Measurements from ENCODE around the gene ENOSF1.

ENOSF1 gene

DNA sequence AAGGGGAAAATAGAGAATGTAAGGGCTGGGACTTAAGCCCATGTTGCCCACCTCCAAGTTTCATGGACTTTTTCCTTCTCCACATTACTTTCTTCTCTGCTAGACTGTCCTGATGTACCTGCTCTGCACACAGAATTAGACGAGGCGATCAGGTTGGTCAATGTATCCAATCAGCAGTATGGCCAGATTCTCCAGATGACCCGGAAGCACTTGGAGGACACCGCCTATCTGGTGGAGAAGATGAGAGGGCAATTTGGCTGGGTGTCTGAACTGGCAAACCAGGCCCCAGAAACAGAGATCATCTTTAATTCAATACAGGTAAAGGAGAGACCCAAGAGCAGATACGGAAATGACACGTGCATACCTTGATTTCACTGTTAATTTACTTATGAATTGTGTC, 71.2 kb downstream of the ENOSF1 start:
- Histone ChIP-seq H3K79me2 (ENCODE audit: insufficient read depth, low read length) (no peaks in the 10 kb centered on the region), H3K27ac (ENCODE audit: low read length) (no peak overlapping the region), H4K20me1 (ENCODE audit: insufficient read depth, low read length) (no peaks in the 10 kb centered on the region), H3K4me1 (ENCODE audit: insufficient read depth, low read length) (peaks cover 4% of the 10 kb centered on the region), H3K4me3 (ENCODE audit: low read depth in 1 of 2, low read length in 2 of 2) (no peak overlapping the region), H3K27me3 (ENCODE audit: insufficient read depth, low read length, poor library complexity) (no peaks in the 10 kb centered on the region), H3K9me3 (ENCODE audit: insufficient read depth, low read length, severe bottlenecking) (no peaks in the 10 kb centered on the region), H2AFZ (ENCODE audit: low read depth, low read length) (no peak overlapping the region), H3K9ac (ENCODE audit: low read depth, low read length) (no peak overlapping the region), H3K4me2 (ENCODE audit: insufficient read depth, low read length) (no peak overlapping the region), H3K36me3 (ENCODE audit: insufficient read depth, low read length) (no peaks in the 10 kb centered on the region)
- DNase-seq = no peak
- no peak for TF ChIP-seq EZH2 (IDR thresholded peaks at IDR 0.05; ENCODE audit: borderline replicate concordance, low read depth, low read length, severe bottlenecking)
- TF ChIP-seq, protein P1, sequence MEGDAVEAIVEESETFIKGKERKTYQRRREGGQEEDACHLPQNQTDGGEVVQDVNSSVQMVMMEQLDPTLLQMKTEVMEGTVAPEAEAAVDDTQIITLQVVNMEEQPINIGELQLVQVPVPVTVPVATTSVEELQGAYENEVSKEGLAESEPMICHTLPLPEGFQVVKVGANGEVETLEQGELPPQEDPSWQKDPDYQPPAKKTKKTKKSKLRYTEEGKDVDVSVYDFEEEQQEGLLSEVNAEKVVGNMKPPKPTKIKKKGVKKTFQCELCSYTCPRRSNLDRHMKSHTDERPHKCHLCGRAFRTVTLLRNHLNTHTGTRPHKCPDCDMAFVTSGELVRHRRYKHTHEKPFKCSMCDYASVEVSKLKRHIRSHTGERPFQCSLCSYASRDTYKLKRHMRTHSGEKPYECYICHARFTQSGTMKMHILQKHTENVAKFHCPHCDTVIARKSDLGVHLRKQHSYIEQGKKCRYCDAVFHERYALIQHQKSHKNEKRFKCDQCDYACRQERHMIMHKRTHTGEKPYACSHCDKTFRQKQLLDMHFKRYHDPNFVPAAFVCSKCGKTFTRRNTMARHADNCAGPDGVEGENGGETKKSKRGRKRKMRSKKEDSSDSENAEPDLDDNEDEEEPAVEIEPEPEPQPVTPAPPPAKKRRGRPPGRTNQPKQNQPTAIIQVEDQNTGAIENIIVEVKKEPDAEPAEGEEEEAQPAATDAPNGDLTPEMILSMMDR (IDR thresholded peaks at IDR 0.05; ENCODE audit: borderline replicate concordance, extremely low read depth, low read length, poor library complexity, severe bottlenecking) = no peak
- ATAC-seq (ENCODE audit: insufficient read depth, low read depth) = no peak

DNA sequence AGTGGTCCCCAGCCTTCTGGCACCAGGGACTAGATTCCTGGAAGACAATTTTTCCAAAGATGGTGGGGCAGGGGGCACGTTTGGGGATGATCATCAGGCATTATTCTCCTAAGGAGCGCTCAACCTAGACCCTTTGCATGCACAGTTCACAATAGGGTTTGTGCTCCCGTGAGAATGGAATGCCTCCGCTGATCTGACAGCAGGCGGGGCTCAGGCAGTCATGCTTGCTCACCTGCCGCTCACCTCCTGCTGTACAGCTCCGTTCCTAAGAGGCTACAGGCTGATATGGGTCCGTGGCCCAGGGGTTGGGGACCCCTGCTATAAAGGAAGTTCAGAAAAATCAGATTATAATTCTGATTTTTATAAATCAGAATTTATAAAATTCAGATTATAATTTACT, 77.3 kb downstream of the ENOSF1 start:
- H3K9ac ChIP-seq (ENCODE audit: low read depth, low read length) = no peak overlapping the region
- H3K79me2 ChIP-seq (ENCODE audit: insufficient read depth, low read length) = no peaks in the 10 kb centered on the region
- H3K36me3 ChIP-seq (ENCODE audit: insufficient read depth, low read length) = no peaks in the 10 kb centered on the region
- ATAC-seq (ENCODE audit: insufficient read depth, low read depth) = no peak
- no peak overlapping the region for H3K4me2 ChIP-seq (ENCODE audit: insufficient read depth, low read length)
- H2AFZ ChIP-seq (ENCODE audit: low read depth, low read length) = no peak overlapping the region
- no peaks in the 10 kb centered on the region for H3K4me1 ChIP-seq (ENCODE audit: insufficient read depth, low read length)
- TF ChIP-seq, protein P1 (IDR thresholded peaks at IDR 0.05; ENCODE audit: borderline replicate concordance, extremely low read depth, low read length, poor library complexity, severe bottlenecking) = no peak
- TF ChIP-seq EZH2 (IDR thresholded peaks at IDR 0.05; ENCODE audit: borderline replicate concordance, low read depth, low read length, severe bottlenecking) = no peak
- H3K4me3 ChIP-seq (ENCODE audit: low read depth in 1 of 2, low read length in 2 of 2) = no peak overlapping the region
- no peaks in the 10 kb centered on the region for H4K20me1 ChIP-seq (ENCODE audit: insufficient read depth, low read length)
- no peaks in the 10 kb centered on the region for H3K9me3 ChIP-seq (ENCODE audit: insufficient read depth, low read length, severe bottlenecking)
- H3K27ac ChIP-seq (ENCODE audit: low read length) = no peak overlapping the region
- no peak for DNase-seq
- H3K27me3 ChIP-seq (ENCODE audit: insufficient read depth, low read length, poor library complexity) = no peaks in the 10 kb centered on the region

DNA sequence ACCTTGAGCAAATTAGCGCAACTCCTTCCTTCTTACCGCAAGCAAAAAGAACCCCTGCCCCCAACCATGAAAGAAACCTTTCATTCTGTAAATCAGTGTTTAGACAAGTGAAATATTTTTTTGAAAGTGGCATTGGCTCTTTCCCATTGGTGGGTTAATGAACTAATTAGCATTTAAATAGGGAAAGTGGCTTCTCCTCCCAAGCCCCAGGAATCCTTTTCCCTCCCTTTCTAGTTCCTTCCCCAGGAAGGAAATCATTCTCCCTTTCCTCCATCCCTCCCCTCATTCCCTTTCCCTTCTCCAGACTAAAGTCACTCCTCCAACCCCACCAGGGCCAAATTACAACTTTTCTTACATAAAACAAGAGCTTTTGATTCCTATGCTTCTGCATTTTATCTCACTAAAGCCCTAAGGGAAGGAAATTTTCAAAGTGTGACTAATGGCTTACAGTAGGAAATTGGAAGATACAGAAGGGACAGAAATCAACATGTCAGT, 77.8 kb downstream of the ENOSF1 start:
- no peaks in the 10 kb centered on the region for H3K36me3 ChIP-seq (ENCODE audit: insufficient read depth, low read length)
- H3K79me2 ChIP-seq (ENCODE audit: insufficient read depth, low read length) = no peaks in the 10 kb centered on the region
- no peaks in the 10 kb centered on the region for H3K9me3 ChIP-seq (ENCODE audit: insufficient read depth, low read length, severe bottlenecking)
- H3K4me1 ChIP-seq (ENCODE audit: insufficient read depth, low read length) = no peaks in the 10 kb centered on the region
- no peak overlapping the region for H3K4me3 ChIP-seq (ENCODE audit: low read depth in 1 of 2, low read length in 2 of 2)
- H4K20me1 ChIP-seq (ENCODE audit: insufficient read depth, low read length) = no peaks in the 10 kb centered on the region
- TF ChIP-seq EZH2 (IDR thresholded peaks at IDR 0.05; ENCODE audit: borderline replicate concordance, low read depth, low read length, severe bottlenecking) = no peak
- TF ChIP-seq, protein P1 (IDR thresholded peaks at IDR 0.05; ENCODE audit: borderline replicate concordance, extremely low read depth, low read length, poor library complexity, severe bottlenecking) = no peak
- H3K9ac ChIP-seq (ENCODE audit: low read depth, low read length) = no peak overlapping the region
- no peak overlapping the region for H2AFZ ChIP-seq (ENCODE audit: low read depth, low read length)
- H3K27ac ChIP-seq (ENCODE audit: low read length) = no peak overlapping the region
- no peaks in the 10 kb centered on the region for H3K27me3 ChIP-seq (ENCODE audit: insufficient read depth, low read length, poor library complexity)
- DNase-seq (no peak), ATAC-seq (ENCODE audit: insufficient read depth, low read depth) (no peak)
- H3K4me2 ChIP-seq (ENCODE audit: insufficient read depth, low read length) = no peak overlapping the region

DNA sequence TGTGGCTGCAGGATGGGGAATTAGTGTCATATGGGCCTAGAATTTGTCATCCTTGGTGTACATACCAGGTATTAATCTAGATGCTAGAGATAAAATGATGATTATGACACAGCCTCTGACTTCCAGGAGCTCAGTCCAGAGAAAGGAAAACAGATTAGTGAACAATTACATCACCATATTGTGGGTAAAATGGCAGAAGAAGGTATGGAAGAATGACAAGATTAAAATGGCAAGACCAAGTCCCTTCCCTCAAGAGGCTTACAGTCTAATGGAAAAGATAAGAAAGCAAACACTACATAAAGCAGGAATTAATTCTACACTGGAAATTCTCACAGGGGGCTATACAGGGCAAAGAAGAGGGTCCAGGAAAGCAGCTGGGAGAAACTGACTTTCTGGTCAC, 80.9 kb downstream of the ENOSF1 start:
- Histone ChIP-seq H4K20me1 (ENCODE audit: insufficient read depth, low read length) (no peaks in the 10 kb centered on the region), H3K79me2 (ENCODE audit: insufficient read depth, low read length) (no peaks in the 10 kb centered on the region), H3K4me2 (ENCODE audit: insufficient read depth, low read length) (no peak overlapping the region), H3K4me1 (ENCODE audit: insufficient read depth, low read length) (no peaks in the 10 kb centered on the region), H3K27ac (ENCODE audit: low read length) (no peak overlapping the region), H3K36me3 (ENCODE audit: insufficient read depth, low read length) (no peaks in the 10 kb centered on the region), H3K9me3 (ENCODE audit: insufficient read depth, low read length, severe bottlenecking) (no peaks in the 10 kb centered on the region), H3K27me3 (ENCODE audit: insufficient read depth, low read length, poor library complexity) (no peaks in the 10 kb centered on the region), H2AFZ (ENCODE audit: low read depth, low read length) (no peak overlapping the region), H3K4me3 (ENCODE audit: low read depth in 1 of 2, low read length in 2 of 2) (no peak overlapping the region), H3K9ac (ENCODE audit: low read depth, low read length) (no peak overlapping the region)
- no peak for DNase-seq
- no peak for ATAC-seq (ENCODE audit: insufficient read depth, low read depth)
- TF ChIP-seq EZH2 (IDR thresholded peaks at IDR 0.05; ENCODE audit: borderline replicate concordance, low read depth, low read length, severe bottlenecking) = no peak
- TF ChIP-seq, protein P1 (IDR thresholded peaks at IDR 0.05; ENCODE audit: borderline replicate concordance, extremely low read depth, low read length, poor library complexity, severe bottlenecking) = no peak
